NCI-H82 (cell line): ENCODE measurements around the gene ADCY2.

ENCODE experiments used
- DNase-seq: peaks from one replicate; lab custom pipeline; 2025; lab: John Stamatoyannopoulos, UW

ADCY2 gene

DNA sequence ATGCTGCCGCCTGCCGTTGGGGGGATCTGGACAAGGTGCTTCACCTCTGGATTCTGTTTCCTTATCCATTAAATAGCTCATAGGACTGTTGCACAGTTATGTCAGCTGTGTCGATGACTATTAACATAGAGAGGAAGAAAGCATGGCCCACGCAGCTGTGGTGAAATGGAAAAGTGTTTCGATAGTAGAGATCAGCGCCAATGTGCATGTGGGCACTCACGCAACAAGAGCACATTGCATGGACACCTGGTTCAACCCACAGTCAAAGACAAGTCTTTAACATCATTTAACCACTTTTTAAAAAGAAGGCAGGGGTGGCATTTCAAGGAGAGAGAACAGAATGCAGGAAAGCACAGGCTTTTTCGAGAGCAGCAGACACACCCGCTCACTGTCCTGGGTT, 107.6 kb downstream of the ADCY2 start:
- no peak for DNase-seq

DNA sequence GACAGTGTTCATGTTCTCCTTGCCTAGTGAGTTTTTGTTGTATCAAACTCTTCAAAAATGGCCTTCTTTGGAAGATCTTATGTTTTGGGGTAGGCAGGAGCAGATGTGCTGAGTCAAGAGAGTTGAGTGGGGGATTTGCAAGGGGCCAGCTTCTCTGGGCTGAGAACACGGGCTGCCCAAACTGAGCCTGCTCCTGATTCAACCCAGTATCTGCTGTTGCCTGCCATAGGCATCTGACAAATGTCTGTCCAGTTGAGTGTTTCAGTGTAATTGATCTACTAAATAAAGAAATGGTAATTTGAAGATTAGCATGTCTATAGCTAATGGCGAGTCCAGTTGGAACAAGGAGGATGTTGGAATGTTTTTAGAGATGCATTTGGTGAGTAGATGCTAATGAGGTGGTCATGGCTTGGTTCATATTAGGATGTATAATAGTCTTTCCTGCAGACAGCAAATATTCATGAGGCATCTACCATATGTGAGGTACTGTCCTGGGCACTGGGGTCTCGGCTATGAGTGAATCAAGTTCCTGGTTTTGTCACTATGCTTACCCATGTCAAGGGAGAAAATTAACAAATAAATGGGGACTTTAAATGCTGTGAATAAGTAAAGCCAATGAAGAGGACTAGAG, 119.5 kb downstream of the ADCY2 start:
- DNase-seq = no peak

DNA sequence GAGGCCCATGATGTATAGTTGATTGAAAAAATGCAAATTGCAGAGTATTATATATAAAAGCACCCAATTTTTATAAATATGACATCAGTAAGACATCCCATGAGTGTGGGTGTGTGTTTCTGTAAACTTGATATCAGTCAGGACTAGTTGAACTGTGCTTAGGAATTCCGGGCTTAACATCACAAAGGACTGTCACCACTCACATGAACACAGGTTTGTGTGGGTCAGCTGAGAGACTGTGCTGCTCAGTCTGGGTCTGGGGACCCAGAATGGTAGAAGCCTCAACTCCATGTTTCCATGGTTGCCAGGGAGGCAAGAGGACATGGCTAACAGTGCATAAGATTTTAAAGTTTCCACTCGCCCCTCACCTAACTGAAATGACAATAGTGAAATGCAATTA, 120.3 kb downstream of the ADCY2 start:
- DNase-seq = no peak

DNA sequence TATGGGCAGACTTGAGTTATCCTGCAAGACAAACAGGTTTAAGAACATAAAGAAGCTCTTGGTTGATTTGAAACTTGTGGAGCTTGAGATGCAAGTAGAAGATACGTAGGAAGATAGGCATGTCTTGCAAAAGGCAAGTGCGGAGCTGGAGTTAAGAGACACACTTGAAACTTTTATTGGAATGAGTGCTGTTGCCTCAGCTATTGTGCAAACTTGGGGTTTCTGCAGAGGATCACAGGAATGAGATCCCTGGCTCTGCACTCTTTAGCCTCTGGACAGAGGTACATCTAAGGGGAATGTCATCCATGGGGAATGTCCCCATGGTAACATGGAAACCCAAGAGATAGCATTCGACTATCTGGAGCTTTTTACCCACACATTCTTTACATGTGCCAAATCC, 121.1 kb downstream of the ADCY2 start:
- no peak for DNase-seq

DNA sequence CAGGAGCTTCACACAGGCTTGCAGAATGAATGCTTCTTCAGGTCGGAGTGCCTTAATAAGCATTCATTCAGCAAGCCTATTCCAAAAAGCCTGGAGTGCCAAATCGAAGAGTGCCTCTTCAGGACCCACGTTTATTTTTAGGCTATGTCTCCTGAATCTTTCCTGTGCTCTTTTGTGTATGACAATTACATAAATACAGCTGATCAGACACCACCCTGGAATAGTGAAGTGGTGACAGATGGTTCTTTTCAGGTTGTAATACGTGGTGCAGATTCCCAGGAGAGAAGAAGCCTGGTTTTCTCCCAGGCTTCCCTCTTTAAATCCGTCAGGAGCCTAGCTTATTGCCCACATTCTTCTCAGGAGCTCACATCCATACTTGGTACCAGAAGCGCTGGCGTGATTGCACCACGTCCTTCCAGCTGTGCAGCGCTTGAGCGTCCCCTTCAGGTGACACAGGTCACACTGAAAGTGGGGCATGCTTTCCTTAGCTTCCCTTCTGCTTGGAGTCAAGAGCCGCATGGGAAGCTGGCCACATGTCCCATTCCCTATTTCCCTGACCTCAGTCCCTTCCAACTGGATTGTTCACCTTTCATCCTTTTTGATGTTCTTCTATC, 123.1 kb downstream of the ADCY2 start:
- DNase-seq = peak; percentile 41

DNA sequence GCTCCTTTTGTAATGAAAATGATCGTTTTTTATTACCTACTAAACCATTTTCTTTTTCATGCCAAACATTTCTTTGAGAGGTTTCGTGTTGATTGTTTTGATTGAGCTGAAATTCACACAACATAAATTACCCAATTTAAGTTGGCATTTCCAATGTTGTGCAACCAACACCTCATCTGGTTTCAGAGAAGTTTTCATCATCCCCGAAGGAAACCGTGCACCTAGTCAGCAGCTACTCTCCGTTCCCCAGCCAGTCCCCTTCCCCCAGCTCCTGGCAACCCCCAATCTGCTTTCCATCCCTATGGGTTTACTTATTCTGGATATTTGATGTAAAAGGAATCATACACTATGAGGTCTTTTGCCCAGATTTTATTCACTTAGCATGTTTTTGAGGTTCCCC, 123.6 kb downstream of the ADCY2 start:
- no peak for DNase-seq

DNA sequence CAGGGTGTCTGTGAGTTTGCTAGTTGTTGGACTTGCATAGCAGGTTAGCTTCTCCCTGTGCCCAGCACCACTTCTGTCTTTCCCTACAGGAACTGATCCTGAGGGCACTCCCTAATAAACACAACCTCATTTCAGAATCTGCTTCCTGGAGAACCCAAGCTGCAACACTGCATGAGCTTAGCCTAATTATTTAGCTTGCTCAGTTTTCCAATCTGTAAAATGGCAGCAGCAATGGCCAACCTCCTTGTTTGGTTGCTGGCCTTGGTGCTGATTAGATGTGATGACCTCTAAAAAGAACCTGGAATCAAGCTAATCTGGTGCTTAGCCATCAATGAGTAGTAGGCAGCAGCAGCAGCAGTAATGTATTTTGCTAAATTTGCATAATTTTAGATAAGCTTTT, 133.9 kb downstream of the ADCY2 start:
- no peak for DNase-seq

DNA sequence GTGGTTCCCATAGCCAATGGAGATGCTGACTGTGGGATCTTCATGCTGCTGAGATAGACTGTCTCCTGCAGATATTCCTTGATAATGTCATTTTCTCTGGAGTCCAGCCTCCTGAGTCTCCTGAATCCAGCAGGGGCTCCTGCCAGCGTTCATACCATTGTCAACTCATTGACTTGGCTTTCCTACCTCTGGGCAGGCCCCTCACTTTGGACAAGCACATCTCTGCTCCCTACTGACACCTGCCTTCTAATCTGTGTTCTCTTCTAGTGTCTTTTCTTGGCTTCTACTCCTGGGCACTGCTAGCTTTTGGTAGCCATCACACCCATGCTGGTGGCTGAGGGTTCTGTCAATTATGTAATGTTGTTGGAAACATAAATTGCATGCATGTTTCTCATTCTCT, 138.0 kb downstream of the ADCY2 start:
- DNase-seq = no peak

DNA sequence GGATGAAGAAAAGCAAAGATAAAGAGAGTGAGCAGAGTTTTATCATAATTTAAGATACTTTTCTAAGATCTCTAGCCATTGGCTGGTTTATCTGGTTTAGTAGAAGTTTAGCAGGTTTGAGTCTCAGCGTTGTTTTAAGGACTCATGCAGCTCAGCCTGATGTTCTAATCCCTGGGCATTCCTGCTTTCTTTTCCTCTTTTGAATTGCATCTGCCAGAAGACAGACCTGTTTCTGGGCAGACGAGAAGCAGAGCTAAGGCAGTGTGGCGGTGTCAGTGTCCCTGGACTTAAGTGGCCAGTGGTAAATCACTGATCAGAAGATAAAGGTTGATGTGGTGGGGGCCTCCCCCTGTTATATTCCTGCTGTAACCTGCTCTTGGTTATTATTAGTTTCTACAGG, 138.6 kb downstream of the ADCY2 start:
- DNase-seq = no peak

DNA sequence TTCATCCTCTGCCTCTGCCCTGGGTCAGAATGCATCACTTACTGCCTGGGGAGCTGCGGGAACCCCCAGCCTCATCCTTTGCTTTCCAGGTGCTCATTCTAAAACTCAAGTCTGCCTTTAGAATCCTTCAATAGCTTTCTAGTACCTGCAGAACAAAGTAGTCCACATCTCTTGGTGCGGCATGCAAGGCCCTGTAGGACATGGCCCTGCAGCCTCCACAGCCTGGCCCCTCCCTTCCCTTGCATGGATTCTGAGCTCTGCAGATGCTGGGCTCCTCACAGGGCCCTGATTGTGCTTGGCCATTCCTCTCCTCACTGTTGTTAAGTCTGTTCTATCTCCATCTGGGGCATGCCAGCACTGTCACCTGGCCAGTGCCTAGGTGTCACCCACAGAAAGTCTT, 141.6 kb downstream of the ADCY2 start:
- no peak for DNase-seq

DNA sequence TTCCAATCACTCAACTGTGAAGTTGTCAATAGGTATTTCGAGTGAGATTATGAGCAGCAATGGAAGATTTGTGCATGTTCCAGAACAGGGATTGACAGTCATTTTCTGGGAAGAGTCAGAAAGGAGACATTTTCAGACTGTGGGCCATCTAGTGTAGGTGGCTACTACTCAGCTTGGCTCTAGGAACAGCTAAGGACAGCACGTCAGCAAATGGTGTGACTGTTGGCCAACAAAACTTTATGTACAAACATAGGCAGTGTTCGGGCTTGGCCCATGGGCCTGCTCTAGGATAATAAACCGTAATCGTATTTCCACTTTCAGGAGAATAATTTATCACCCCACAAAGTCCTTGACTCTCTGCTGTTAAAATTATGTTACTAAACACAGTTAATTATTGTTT, 143.6 kb downstream of the ADCY2 start:
- DNase-seq = no peak

DNA sequence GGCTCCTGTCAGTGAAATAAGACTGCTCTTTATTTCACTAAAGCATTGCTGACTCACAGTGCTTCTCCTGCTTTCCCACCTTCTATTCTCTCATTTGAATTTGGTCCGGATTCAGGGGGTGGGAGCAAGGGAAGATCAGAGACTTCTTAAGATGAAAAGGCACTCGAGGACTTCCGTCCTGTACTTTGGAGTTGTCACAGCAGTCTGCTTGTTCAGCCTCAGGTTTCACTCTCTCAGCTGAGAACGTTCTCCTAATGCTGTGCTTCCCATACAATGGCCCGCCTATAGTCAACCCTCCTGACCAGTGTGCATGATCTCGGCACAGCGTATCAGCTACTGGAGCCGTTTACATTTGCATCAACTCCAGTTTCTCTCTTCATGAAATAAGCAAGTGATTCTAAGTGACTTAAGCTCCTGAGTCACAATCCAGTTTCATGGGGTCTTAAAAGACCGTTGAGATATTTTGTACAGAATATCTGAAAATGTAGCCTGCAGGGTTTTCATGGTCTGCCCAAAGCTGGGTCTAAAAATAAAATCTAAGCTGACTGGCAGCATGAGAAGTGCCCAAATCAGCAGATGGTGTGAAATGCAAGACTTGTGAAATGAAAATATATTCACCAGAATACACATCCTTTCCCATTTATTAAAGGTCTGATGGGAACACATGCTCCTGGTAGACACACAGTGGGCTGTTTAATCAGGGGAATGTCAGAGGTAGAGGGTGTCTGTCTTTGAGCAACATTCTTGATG, 145.0 kb downstream of the ADCY2 start:
- DNase-seq = no peak

DNA sequence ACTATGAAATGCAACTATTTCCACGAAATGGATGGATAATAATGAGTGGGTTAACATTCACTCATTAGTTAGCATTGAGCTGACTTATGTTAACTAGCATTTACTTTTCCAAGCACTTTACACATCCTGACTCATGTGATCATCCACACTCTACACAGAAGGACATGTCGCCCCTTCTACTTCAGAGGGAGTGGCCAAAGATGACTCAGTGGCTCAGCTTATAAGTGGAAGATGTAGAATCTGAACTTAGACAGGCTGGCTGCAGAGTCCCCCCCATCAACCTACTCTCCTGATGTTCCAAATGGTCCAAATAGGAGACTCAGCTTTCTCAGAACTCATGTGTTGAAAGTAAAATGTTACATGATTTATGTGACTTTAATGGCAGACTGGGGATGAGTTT, 146.0 kb downstream of the ADCY2 start:
- DNase-seq = no peak

DNA sequence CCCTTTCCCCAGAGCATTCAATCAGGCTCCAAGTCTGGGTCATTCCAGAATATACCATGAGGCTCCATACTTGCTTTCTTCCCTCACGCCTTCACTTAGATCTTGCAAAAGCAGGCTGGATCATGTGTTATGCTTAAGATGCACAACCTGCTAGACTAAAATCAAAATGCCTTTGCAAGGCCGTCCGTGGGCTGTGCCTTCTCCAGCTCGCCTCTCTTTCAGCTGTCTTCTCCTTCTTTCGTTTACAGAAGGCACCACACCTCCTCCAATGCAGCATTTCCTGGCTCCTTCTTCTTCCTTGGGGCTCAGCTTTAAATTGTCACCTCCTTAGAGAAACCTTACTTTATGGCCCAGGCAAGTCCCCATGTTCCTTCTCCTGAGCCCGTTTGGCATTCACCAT, 150.6 kb downstream of the ADCY2 start:
- DNase-seq = no peak

DNA sequence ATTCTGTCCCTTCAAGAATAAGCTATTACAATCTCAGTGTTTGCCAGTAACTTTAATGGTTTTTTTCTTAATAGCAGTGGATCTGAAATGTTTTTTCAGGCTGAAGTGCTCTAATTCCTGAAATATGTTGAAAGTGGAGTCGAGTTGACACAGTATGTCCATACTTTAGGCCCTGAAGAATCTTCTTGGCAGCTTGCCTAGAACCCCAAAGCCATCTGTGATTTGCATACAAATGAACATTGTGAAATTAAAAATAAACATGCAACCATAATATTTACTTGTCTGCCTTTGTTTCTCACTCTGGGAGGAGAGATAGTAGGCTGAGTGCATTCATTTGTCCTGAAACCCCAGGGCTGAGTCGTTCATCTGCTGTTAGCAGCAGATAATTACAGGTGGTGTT, 152.7 kb downstream of the ADCY2 start:
- DNase-seq = no peak

DNA sequence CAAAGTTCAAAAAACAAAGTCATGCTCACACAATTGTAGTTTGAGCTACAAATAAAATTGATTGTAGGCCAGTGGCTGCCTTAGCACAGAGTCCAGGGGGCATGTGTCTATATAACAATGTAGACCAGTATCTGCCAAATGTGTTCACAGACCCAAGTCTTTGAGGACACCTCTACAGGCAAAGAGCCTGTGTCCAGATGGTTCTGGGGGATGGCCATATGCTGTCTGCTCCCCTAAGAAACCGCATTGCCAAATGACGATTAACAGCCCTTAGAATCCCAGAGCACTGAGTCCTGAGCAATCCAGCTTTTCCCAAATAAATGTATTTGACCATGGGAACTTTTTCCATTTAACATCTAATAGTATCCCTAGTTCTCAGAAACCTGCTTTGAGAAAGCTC, 169.6 kb downstream of the ADCY2 start:
- DNase-seq = peak; percentile 6

DNA sequence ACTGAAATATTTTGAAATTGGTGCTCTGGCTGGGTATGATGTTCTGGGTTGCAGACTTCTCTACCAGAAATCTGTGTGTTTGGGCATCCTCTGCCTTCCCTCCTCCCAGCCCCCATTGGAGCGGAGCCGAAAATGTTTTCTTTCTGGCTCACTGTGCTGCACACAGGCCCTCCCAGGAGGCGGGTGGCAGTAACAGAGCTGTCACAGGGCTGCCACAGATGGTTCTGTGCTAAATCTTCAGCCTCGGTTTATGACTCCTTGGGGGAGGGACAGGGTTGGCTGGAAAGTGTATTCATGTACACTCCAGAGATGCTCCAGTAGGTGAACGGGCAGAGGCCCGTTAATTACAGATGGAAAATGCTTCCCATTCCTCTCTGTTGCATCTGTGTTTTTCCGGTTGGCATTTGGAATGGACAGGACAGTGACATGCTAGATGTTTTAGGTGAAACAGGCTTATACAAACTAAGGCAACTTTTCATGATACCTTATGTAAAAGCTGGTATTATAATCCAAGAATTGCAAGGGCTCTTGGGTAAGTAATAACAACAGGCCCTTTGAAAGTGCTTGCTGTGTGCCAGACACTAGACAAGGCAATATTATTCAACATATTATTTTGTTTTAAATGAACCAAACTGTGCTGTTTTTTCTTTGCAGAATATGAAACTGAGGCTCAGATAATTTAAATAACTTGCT, 180.2 kb downstream of the ADCY2 start:
- DNase-seq = peak; percentile 81

DNA sequence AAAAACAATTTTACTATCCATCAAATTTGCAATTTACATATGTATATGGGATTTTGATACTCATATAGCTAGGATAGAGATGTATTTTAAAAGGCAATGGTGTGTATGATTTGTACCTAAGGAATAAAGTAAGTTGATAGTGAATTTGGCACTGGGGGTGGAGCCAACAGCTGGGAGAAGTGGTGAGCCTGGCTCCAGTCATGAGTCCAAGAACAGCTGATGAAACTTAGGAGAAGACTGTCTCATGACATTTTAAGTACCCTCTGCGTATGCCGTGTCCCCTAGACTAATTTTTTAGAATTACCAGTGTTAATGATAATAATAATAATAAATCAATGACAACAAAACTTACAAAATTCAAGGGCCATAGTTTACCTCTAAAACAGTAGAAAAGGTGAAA, 181.4 kb downstream of the ADCY2 start:
- DNase-seq = no peak

DNA sequence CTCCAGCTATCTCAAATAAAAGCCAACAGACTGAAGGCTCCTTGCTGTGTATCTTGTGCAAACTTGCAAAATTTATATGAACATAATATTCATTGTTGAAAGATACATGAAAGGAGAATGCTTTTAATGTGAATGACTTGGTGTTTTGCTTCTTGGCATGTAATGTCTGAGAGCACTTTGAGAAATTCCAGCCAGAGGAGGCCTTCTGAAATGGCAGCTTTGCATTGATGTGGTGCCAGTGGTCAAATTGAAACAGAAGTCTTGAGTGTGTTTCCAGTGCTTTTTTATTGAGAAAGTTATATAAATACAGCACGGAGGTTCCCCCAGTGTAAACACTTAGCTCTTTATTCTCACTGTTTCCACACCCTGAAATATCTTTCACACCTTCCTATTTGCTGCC, 182.1 kb downstream of the ADCY2 start:
- DNase-seq = no peak

DNA sequence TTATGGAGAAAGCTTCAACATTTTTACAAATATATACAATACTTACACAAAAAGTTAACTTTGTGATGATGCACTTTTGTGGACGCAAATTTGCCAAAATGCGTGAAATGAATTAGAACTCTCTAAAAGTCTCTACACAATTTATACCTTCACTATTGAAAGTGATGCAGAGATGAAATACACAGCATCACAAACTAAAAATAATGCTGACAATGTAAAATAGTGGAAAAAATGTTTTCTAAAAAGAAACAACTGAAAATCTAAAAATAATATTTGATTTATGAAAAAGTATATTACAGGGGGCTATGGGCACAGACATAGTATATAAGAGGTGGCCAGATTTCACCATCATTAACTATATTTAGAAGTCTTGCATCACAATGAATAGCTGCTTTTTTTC, 188.8 kb downstream of the ADCY2 start:
- DNase-seq = no peak

DNA sequence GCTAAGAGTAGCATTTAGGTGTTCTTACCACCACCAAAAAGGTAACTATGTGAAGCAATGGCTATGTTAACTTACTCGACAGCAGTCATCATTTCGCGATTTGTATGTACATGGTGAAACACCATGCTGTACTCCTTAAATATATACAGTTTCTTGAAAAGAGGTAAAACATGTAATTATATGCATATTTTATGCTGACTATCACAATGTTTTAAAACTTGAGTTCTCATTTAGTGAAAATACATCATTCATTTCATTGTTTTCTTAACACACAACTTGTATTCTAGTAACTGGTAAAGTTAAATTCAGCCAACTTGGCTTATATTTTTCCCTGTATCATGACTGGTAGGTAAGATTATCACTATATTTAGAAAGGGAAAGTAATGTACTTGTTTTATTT, 189.9 kb downstream of the ADCY2 start:
- no peak for DNase-seq

DNA sequence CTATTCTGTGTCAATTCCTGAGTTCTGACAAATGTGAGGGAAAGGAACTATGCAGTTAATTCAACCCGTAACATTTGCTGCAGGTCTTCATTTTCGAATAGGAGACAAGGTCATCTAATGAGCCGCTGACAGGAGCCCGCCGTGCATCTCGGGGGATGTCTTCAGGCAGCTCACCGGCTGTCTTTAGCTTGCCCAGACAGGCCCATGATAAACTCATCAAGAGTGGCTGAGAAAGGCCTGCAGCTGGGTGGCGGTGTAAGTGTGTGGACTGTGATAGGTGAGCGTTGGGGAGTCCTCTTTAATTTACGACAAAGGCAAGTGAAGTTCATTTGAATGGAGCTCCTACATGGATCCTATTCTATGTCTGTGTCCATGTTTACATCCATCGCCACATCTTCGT, 190.5 kb downstream of the ADCY2 start:
- no peak for DNase-seq

DNA sequence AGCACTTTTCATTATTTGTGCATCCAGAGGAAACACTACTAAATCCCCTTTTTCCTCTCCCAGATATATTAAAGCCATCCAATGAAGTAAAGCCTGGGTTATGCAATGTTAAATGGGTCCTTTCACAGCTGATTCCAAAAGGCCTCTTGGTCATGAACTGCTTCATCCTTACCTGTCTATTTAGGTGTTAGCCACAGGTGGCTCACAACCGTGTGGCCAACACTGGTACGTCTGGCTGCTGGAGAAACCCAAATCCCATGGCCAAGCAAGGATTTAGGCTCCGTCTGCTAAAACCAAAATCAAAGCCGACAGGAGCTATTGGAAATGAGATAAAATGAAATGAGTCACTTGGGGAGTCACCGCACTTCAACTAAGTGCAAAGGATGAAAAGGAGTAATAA, 193.9 kb downstream of the ADCY2 start:
- no peak for DNase-seq
